GM18520 (cell line): ENCODE results near the gene RCC2.

Experiments
- ATAC-seq: cut with Tn5 transposase; IDR thresholded peaks from one replicate; pipeline ENCODE4 v1.9.1; 2021; ENCODE audit not compliant: unreplicated experiment

RCC2 gene

GRCh38 chr1:17447501-17447992, 8.1 kb upstream of the RCC2 start:
- ATAC-seq = no peak

DNA sequence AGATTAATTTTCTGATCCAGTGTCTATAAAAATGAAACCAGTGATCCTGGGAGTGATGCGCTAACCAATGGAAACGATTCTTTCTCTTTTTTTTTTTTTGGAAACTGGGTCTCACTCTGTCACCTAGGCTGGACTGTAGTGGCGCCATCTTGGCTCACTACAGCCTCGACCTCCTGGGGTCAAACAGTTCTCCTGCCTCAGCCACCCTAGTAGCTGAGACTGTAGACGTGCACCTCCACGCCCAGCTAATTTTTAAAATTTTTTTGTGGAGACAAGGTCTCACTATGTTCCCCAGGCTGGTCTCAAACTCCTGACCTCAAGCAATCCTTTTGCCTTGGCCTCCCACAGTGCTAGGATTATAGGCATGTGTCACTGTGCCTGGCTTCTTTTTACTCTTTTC, 3.4 kb upstream of the RCC2 start:
- no peak for ATAC-seq

DNA sequence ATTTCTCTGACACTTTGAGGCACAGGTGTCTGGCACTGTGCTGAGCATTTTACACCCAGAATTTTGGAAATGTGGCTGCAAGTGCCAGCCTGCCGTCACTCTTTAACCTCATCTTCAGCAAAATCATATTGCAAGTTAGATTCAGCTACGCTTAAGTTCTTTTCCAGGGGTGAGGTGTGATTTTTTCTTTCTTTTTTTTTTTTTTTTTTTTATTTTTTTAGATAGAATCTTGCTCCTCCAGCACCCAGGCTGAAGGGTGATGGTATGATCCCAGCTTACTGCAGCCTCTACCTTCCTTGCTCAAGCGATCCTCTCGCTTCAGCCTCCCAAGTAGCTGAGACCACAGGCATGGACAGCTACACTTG, 2.5 kb upstream of the RCC2 start:
- no peak for ATAC-seq

- no peak for ATAC-seq
These were observed 2.0 kb upstream of the RCC2 start for GRCh38 chr1:17441265-17441992.

- no peak for ATAC-seq
These were observed 1.3 kb upstream of the RCC2 start for GRCh38 chr1:17440827-17441168.

- ATAC-seq = no peak
These were observed 773 bp upstream of the RCC2 start for GRCh38 chr1:17440074-17440826.

DNA sequence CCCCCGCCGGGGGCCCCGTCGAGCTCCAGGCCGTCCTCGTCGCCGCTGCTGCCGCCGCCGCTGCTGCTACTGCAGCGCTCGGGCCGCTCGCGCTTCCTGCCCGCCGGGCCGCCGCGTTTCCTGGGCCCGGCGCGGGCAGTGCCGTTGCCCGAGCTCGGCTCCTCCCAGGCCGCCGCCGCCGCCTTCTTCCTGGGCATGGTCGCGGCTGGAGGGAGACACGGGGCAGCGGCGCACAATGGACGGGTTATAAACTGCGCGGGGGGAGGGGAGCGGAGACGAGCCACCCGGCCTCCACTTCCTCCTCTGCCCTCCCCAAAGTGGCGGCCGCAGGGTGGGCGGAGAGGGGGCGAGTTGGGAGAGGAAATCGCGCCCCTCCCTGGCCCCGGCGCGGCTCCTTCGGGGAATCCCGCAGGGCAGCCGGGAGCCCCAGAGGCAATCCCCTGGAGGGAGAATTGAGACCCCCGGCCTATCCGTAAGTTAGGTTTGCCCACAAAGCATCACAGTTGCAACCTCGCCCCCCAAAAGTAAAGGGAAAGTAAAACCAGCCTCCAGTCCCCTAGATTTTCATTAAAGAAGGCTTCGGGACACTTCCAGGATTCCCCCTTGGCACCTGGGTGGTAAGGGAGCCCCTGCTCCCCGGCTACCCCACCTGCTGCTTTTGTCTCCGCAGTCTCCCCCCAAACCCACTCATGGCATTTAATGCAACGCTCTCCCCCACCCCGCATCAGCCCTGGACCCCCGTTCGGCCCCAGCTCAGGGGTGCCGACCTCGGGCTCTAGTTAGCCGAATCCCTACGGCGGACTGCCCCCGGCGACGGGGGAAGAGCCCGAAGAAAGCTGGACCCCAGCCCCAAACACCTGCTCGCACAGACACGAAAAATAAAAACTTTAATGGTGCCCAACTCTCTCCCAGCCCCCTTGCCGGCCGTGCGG, 893 bp downstream of the RCC2 start:
- ATAC-seq = no peak

DNA sequence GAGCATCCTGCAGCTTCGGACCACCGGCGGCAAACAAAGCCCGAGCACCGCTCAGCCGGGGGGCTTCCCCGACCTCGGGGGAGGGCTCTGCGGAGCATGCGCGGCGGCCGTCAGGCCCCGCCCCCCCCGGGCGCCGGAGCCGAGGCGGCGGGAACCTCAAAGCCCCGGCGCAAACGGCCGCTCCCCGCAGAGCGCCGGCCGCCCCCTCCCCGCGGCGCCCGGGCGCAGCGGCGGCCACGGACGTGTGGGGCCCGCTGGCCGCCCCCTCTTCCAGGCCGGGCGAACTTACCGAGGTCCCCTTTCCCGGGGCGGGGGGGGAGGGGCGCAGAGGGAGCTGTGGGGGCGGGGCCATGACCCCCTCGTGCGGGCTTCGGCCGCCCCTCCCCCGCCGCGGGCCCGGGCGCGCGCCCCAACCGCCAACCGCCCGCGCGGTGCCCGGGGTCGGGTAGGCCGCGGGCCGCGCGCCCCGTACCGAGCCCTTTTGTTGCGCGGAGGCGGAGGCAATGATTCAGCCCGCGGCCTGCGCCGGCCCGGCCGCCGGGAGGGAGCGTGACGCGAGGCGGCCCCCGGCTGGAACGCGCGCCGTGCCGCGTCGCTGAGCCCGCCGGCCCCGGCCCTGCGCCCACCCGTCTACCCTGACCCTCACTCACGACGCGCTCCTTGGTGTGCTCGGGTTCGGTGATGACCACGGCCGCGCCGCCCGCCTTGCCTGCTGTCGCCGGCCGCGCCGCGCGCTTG, 1.7 kb downstream of the RCC2 start:
- ATAC-seq = no peak

GRCh38 chr1:17437260-17437579, 2.3 kb downstream of the RCC2 start:
- no peak for ATAC-seq

DNA sequence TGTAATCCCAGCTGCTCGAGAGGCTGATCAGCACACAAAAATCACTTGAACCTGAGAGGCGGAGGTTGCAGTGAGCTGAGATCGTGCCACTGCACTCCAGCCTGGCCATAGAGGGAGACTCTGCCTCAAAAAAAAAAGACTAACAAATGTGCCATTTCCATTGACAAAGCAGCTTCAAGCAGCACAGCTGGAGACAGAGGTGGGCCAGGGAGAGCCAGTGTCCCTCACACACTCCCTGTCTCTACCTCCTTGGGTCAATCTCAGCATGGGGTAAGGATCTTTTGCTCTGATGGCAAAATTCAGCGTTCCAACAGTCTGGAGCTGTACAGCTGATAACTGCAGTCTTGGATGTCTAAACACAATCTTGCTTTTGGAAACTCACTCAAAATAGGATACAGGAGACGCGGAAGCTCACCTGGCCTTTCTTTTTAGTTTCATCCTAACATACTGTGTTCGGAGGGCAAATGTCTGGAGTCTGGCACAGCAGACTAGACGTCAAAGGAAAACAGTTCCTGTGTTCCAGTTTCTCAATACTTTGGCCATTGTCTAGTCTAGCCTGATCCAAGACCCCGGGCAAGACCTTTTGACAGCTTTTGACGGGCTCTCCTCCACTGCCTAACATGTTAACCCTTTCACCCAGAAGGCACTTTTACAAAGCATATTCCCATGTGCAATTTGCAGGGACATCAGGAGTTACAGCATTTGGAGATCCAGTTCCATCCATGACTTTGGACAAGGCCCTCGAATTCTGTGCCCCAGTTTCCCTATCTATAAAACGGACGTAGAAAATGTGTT, 2.9 kb downstream of the RCC2 start:
- ATAC-seq = no peak

- ATAC-seq = no peak
These were observed 4.9 kb downstream of the RCC2 start for GRCh38 chr1:17434601-17435000.

GRCh38 chr1:17434016-17434415, 5.5 kb downstream of the RCC2 start:
- no peak for ATAC-seq

DNA sequence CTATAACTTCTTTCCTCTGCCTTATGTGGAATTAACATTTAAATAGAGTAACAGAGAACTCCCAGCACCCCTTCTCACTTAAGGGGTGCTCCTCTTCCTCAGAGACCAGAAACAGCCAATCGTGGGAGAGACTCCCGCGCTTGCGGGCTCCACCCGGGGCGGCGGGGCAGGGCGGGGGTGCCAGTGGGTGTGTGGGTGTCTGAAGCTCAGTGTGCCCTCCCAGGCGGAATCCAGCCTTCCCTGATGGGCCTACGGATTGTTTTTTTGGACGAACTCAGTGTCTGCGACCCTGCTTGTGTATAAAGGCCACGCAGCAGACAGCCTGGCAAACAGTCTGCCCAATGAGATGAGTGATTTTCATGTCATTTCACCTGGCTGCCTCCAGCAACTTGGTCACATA, 6.2 kb downstream of the RCC2 start:
- no peak for ATAC-seq

GRCh38 chr1:17432412-17432811, 7.1 kb downstream of the RCC2 start:
- no peak for ATAC-seq

DNA sequence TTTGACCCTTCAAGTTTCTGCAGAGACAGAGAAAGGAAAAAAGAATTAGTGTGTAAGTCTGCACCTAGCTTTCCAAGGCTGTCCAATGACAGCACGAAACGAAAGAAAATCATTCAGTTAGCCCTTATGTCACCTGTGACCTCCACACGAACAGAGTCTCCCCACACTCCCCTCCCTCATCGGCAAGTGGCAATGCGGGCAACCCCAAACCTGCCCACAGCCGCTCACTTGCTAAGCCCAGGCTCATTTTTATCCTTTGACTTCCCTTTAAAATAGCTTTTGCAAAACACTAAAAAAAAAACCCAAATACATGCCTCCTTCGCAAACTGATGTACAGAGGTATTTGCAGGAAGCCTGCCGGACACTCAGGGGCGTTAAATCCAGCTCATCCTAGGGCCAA, 10.3 kb downstream of the RCC2 start:
- ATAC-seq = no peak

- no peak for ATAC-seq
These were observed 11.5 kb downstream of the RCC2 start for GRCh38 chr1:17427696-17428660.

DNA sequence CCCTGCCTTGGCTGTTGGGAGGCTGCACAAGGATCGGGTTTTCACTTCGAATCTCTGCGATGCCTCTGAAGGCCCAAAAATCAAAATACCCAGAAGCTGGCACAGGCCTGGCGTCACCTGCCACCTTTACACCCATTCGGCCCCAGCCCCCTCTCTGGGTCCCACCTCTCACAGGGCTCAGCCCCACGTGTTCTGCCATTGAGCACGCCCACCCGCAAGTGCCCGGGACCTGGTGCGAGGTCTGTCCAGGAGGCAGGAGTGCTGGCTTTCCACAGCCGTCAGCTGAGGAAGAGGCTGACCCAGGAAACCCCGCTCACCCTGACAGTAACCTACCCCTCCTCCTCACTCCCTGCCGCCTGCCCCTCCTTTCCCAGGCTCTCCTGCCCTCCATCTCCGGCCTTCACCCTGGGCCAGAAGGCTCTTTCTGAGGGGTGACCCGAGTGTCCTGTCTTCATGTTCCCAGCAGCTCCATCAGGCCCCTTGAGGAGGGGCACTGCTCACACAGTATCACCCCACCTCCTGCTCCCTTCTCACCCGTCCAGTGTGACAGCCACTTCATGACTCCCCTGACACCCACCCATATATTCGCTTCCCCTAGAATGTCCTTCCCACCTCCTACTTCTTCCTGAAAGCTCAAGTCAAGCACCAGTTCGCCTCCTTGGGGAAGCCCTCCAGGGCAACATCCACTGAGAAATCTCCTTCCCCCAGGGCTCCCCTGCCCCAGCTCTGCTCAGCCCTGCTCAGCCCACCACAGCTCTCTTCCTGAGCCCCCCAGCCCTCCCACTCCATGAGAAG, 13.5 kb downstream of the RCC2 start:
- ATAC-seq = no peak

DNA sequence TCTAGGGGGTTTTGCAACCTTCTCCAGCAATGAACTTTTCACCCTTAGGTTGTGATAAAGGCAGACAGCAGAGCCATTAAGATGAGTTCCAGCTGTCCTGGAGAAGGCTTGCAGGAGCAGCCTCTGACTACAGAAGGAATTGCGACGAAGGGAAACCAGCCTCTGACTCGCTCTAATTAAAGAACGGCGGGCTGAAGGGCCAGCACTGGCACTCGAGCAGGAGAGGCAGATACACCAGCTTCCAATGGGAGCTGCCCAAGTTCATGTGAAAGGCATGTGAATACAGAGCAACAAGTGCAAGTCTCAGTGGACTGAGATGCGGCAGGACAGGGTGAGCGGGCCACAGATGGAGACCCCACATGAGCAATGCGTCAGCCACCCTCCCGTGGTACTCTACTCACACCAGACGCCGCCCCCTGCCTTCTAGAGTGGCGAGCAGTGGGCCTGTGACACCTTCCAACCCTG, 15.7 kb downstream of the RCC2 start:
- ATAC-seq = no peak
